GM23338 (cell line): Measurements from ENCODE around the gene SND1. TPM values are rescaled to one million over a fixed set of nuclear protein-coding genes. Genes with fewer than 3 reads are reported as not detected.

ENCODE experiments used
- ATAC-seq: fragments of 200-7000 bp; cut with Tn5 transposase; 3 replicates; pipeline ENCODE4 v1.9.1; 2020
- DNase-seq: peaks from one replicate; pipeline ENCODE4 v3.0.0-alpha.2; 2015; ENCODE audit warnings: low spot score
- H2AFZ ChIP-seq: fragments of 200-600 bp; sonication (generic); 2 replicates; pipeline ENCODE4 v1.8.0; 2016; ENCODE audit warnings: antibody characterized with exemption, mild to moderate bottlenecking, moderate library complexity
- H3F3A ChIP-seq: fragments of 200-600 bp; sonication (generic); replicated peaks from 2 replicates; pipeline ENCODE4 v1.8.0; 2017; ENCODE audit warnings: antibody characterized with exemption, mixed run types, low read depth
- H3K27ac ChIP-seq: fragments of 200-600 bp; sonication (generic); 2 replicates; pipeline ENCODE4 v1.6.1; 2016; ENCODE audit warnings: low read depth
- H3K27me3 ChIP-seq: fragments of 200-600 bp; sonication (generic); 2 replicates; pipeline ENCODE4 v1.8.0; 2016; ENCODE audit warnings: mild to moderate bottlenecking, mixed run types, moderate library complexity; ENCODE audit not compliant: insufficient read depth
- H3K36me3 ChIP-seq: fragments of 200-600 bp; sonication (generic); 2 replicates; pipeline ENCODE4 v1.8.0; 2016; ENCODE audit warnings: mild to moderate bottlenecking; ENCODE audit not compliant: insufficient read depth
- H3K4me1 ChIP-seq: fragments of 200-600 bp; sonication (generic); 2 replicates; pipeline ENCODE4 v1.8.0; 2016; ENCODE audit warnings: mild to moderate bottlenecking, moderate library complexity; ENCODE audit not compliant: insufficient read depth
- H3K4me2 ChIP-seq: fragments of 200-600 bp; sonication (generic); 2 replicates; pipeline ENCODE4 v1.7.1; 2017; ENCODE audit warnings: mixed run types
- H3K4me3 ChIP-seq: fragments of 200-600 bp; sonication (generic); 2 replicates; pipeline ENCODE4 v1.6.1; 2016; ENCODE audit warnings: mixed run types
- H3K79me2 ChIP-seq: fragments of 200-600 bp; sonication (generic); replicated peaks from 2 replicates; pipeline ENCODE4 v1.8.0; 2017; ENCODE audit warnings: mild to moderate bottlenecking; ENCODE audit not compliant: insufficient read depth
- H3K9me2 ChIP-seq: fragments of 200-600 bp; sonication (generic); 2 replicates; pipeline ENCODE4 v1.8.0; 2017; ENCODE audit not compliant: insufficient read depth
- H4K20me1 ChIP-seq: fragments of 200-600 bp; sonication (generic); replicated peaks from 2 replicates; pipeline ENCODE4 v1.8.0; 2017; ENCODE audit warnings: mild to moderate bottlenecking; ENCODE audit not compliant: insufficient read depth
- H3K27ac Mint-ChIP-seq: 2 replicates; pipeline ENCODE4 v1.8.0; 2020; ENCODE audit warnings: inconsistent platforms, mild to moderate bottlenecking, moderate library complexity, mixed read lengths
- H3K27me3 Mint-ChIP-seq: 3 replicates; pipeline ENCODE4 v1.8.0; 2022; ENCODE audit warnings: low read depth, mild to moderate bottlenecking, moderate library complexity, mixed read lengths, inconsistent platforms; ENCODE audit not compliant: insufficient read depth, poor library complexity
- H3K36me3 Mint-ChIP-seq: 3 replicates; pipeline ENCODE4 v1.8.0; 2021; ENCODE audit warnings: low read depth, mild to moderate bottlenecking, inconsistent platforms, moderate library complexity, mixed read lengths
- H3K4me1 Mint-ChIP-seq: 3 replicates; pipeline ENCODE4 v1.8.0; 2020; ENCODE audit warnings: mild to moderate bottlenecking, inconsistent platforms, mixed read lengths
- H3K4me3 Mint-ChIP-seq: 3 replicates; pipeline ENCODE4 v1.8.0; 2021; ENCODE audit warnings: moderate library complexity, mild to moderate bottlenecking, inconsistent platforms, mixed read lengths
- H3K9me3 Mint-ChIP-seq: 3 replicates; pipeline ENCODE4 v1.8.0; 2020; ENCODE audit warnings: moderate library complexity, mild to moderate bottlenecking, inconsistent platforms, mixed read lengths
- CREB1 ChIP-seq: fragments of 250-450 bp; sonication (Bioruptor Pico); IDR thresholded peaks from 2 replicates; pipeline ENCODE4 v1.5.0; 2020; ENCODE audit warnings: low read depth, mild to moderate bottlenecking, moderate library complexity
- EZH2 ChIP-seq: fragments of 200-600 bp; sonication (generic); IDR thresholded peaks from one replicate; pipeline ENCODE4 v1.8.0; 2017; ENCODE audit warnings: antibody characterized with exemption, mild to moderate bottlenecking, low read depth; ENCODE audit not compliant: unreplicated experiment
- EZH2phosphoT487 ChIP-seq: fragments of 200-600 bp; sonication (generic); IDR thresholded peaks from one replicate; pipeline ENCODE4 v1.8.1; 2018; ENCODE audit warnings: antibody characterized with exemption; ENCODE audit not compliant: unreplicated experiment
- JUNB ChIP-seq: IDR thresholded peaks from one replicate; pipeline ENCODE4 v1.6.1; 2016; ENCODE audit warnings: antibody characterized with exemption; ENCODE audit not compliant: unreplicated experiment
- NANOG ChIP-seq: IDR thresholded peaks from 2 replicates; pipeline ENCODE4 v1.6.1; 2016; ENCODE audit warnings: antibody characterized with exemption, borderline replicate concordance
- STAT1 ChIP-seq: IDR thresholded peaks from one replicate; pipeline ENCODE4 v1.6.1; 2016; ENCODE audit warnings: antibody characterized with exemption; ENCODE audit not compliant: unreplicated experiment
- polyA plus RNA-seq: library from polyadenylated mRNA; unstranded; fragments of >200 nt; fragmentation: Nextera tagmentation; extraction: Ambion mirVana; gene quantifications from 2 replicates; pipeline ENCODE4 v1.2.1, GENCODE V29; 2016
- total RNA-seq: library from RNA; depleted of rRNA; stranded (reverse); fragments of >200 nt; shearing (Covaris generic); gene quantifications from 2 replicates; pipeline ENCODE4 v1.2.3, GENCODE V29; 2014
- TF ChIP-seq, protein P1 (sequence below): IDR thresholded peaks from 2 replicates; pipeline ENCODE4 v1.6.1; 2016; ENCODE audit warnings: antibody characterized with exemption
- TF ChIP-seq, protein P2 (sequence below): fragments of 250-450 bp; sonication (Bioruptor Pico); IDR thresholded peaks from 2 replicates; pipeline ENCODE4 v1.5.0; 2020; ENCODE audit warnings: mild to moderate bottlenecking, moderate library complexity

Gene SND1
- total and polyA plus RNA-seq, 2 experiments from 2014 or later, result 107 to 254 TPM

DNA sequence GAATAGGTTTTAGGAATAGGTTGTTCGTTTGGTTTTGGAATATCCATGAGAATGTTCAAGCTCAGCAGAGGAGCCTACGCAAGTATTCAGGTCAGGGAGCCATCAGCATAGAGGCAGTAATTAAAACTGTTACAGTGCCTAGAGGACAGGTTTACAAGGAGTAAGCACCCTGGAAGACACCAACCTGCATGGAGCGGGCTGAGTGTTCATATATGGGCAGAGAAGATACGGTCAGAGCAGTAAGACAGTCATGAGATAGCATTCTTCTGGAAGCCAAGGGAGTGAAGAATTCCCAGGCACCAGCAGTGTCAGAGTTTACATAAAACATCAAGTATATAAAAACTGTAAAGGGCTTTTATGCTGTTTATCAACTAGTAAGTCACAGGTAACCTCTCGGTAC, 282.7 kb downstream of the SND1 start:
- Histone ChIP-seq H3K4me3 (no peak overlapping the region), H3K4me2 (no peak overlapping the region), H3K27me3 (no peaks in the 10 kb centered on the region), H2AFZ (no peak overlapping the region), H3K27ac (no peak overlapping the region), H4K20me1 (peaks cover 18% of the 10 kb centered on the region), H3K4me1 (peaks cover 36% of the 10 kb centered on the region), H3K36me3 (no peaks in the 10 kb centered on the region), H3F3A (no peaks in the 10 kb centered on the region), H3K79me2 (peaks cover 14% of the 10 kb centered on the region; the same call in 1 of the 2 replicates), H3K9me2 (no peaks in the 10 kb centered on the region)
- no peak for DNase-seq
- Mint-ChIP-seq H3K36me3 (peaks cover 22% of the 10 kb centered on the region), H3K27me3 (peaks cover 3% of the 10 kb centered on the region), H3K4me3 (no peak overlapping the region), H3K4me1 (peaks cover 42% of the 10 kb centered on the region), H3K27ac (0 out of 2 replicates have a peak overlapping the region, but pooled peaks have one; percentile 6), H3K9me3 (no peaks in the 10 kb centered on the region)
- ATAC-seq, result peak; percentile 21; the same call in 1 of the 3 replicates
- no peak for TF ChIP-seq EZH2
- TF ChIP-seq NANOG, result no peak
- TF ChIP-seq STAT1, result no peak
- no peak for TF ChIP-seq JUNB
- no peak for TF ChIP-seq CREB1 (CRISPR knock-in tag)
- TF ChIP-seq, protein P1, sequence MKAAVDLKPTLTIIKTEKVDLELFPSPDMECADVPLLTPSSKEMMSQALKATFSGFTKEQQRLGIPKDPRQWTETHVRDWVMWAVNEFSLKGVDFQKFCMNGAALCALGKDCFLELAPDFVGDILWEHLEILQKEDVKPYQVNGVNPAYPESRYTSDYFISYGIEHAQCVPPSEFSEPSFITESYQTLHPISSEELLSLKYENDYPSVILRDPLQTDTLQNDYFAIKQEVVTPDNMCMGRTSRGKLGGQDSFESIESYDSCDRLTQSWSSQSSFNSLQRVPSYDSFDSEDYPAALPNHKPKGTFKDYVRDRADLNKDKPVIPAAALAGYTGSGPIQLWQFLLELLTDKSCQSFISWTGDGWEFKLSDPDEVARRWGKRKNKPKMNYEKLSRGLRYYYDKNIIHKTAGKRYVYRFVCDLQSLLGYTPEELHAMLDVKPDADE, result no peak
- TF ChIP-seq EZH2phosphoT487, result no peak
- TF ChIP-seq, protein P2, sequence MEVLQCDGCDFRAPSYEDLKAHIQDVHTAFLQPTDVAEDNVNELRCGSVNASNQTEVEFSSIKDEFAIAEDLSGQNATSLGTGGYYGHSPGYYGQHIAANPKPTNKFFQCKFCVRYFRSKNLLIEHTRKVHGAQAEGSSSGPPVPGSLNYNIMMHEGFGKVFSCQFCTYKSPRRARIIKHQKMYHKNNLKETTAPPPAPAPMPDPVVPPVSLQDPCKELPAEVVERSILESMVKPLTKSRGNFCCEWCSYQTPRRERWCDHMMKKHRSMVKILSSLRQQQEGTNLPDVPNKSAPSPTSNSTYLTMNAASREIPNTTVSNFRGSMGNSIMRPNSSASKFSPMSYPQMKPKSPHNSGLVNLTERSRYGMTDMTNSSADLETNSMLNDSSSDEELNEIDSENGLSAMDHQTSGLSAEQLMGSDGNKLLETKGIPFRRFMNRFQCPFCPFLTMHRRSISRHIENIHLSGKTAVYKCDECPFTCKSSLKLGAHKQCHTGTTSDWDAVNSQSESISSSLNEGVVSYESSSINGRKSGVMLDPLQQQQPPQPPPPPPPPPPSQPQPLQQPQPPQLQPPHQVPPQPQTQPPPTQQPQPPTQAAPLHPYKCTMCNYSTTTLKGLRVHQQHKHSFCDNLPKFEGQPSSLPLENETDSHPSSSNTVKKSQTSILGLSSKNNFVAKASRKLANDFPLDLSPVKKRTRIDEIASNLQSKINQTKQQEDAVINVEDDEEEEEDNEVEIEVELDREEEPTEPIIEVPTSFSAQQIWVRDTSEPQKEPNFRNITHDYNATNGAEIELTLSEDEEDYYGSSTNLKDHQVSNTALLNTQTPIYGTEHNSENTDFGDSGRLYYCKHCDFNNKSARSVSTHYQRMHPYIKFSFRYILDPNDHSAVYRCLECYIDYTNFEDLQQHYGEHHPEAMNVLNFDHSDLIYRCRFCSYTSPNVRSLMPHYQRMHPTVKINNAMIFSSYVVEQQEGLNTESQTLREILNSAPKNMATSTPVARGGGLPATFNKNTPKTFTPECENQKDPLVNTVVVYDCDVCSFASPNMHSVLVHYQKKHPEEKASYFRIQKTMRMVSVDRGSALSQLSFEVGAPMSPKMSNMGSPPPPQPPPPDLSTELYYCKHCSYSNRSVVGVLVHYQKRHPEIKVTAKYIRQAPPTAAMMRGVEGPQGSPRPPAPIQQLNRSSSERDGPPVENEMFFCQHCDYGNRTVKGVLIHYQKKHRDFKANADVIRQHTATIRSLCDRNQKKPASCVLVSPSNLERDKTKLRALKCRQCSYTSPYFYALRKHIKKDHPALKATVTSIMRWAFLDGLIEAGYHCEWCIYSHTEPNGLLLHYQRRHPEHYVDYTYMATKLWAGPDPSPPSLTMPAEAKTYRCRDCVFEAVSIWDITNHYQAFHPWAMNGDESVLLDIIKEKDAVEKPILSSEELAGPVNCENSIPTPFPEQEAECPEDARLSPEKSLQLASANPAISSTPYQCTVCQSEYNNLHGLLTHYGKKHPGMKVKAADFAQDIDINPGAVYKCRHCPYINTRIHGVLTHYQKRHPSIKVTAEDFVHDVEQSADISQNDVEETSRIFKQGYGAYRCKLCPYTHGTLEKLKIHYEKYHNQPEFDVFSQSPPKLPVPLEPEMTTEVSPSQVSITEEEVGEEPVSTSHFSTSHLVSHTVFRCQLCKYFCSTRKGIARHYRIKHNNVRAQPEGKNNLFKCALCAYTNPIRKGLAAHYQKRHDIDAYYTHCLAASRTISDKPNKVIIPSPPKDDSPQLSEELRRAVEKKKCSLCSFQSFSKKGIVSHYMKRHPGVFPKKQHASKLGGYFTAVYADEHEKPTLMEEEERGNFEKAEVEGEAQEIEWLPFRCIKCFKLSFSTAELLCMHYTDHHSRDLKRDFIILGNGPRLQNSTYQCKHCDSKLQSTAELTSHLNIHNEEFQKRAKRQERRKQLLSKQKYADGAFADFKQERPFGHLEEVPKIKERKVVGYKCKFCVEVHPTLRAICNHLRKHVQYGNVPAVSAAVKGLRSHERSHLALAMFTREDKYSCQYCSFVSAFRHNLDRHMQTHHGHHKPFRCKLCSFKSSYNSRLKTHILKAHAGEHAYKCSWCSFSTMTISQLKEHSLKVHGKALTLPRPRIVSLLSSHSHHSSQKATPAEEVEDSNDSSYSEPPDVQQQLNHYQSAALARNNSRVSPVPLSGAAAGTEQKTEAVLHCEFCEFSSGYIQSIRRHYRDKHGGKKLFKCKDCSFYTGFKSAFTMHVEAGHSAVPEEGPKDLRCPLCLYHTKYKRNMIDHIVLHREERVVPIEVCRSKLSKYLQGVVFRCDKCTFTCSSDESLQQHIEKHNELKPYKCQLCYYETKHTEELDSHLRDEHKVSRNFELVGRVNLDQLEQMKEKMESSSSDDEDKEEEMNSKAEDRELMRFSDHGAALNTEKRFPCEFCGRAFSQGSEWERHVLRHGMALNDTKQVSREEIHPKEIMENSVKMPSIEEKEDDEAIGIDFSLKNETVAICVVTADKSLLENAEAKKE (CRISPR knock-in tag), result no peak
